CD4-positive, alpha-beta T cell (primary cell): Measurements from ENCODE around the gene CCN5. TPM values are rescaled to one million over a fixed set of nuclear protein-coding genes. Genes with fewer than 3 reads are reported as not detected.

Experiments used
- ATAC-seq: fragments of 200-7000 bp; cut with Tn5 transposase; one replicate; pipeline ENCODE4 v1.10.0; 2022; ENCODE audit warnings: mild to moderate bottlenecking; ENCODE audit not compliant: poor library complexity
- CTCF ChIA-PET: fragments of 350-600 bp; sonication (Branson Sonifier 250); formaldehyde crosslinking; loops from one replicate; lab custom pipeline; 2021; ENCODE audit warnings: antibody characterized with exemption, inconsistent platforms; lab: Charles Lee
- POLR2A ChIA-PET: fragments of 350-600 bp; sonication (Branson Sonifier 250); formaldehyde crosslinking; loops from one replicate; lab custom pipeline; 2021; ENCODE audit warnings: antibody characterized with exemption, inconsistent platforms; lab: Charles Lee
- DNase-seq, 14 experiments: peaks; one replicate each; pipeline ENCODE4 v3.0.0-alpha.2; 2013 to 2020; ENCODE audit warnings: mixed read lengths in 2 of 14
- H3K27ac ChIP-seq, 2 donors: one replicate each; pipeline versions ENCODE4 v1.5.1 to v1.7.0; 2013; ENCODE audit warnings: low read length in 2 of 2, low read depth in 1 of 2, mild to moderate bottlenecking in 1 of 2
- H3K27me3 ChIP-seq, 2 experiments: 1 replicate in 1 of 2; 2 replicates in 1 of 2; pipeline versions ENCODE4 v1.6.1 to v1.7.0; 2013; ENCODE audit warnings: low read length in 2 of 2, control low read depth in 1 of 2, mild to moderate bottlenecking in 1 of 2, moderate library complexity in 1 of 2; ENCODE audit not compliant: insufficient read depth in 2 of 2, control insufficient read depth in 1 of 2
- H3K36me3 ChIP-seq: one replicate; pipeline ENCODE4 v1.6.1; 2013; ENCODE audit warnings: low read length, control low read depth; ENCODE audit not compliant: insufficient read depth
- H3K4me1 ChIP-seq: one replicate; pipeline ENCODE4 v1.6.1; 2013; ENCODE audit warnings: low read length, control low read depth; ENCODE audit not compliant: insufficient read depth
- H3K4me3 ChIP-seq: one replicate; pipeline ENCODE4 v1.5.1; 2013; ENCODE audit warnings: mild to moderate bottlenecking, low read length, moderate library complexity
- H3K9me3 ChIP-seq, 2 experiments: 1 replicate in 1 of 2; 2 replicates in 1 of 2; pipeline versions ENCODE4 v1.6.1 to v1.7.0; 2013; ENCODE audit warnings: low read length in 2 of 2, mild to moderate bottlenecking in 2 of 2, control low read depth in 1 of 2, moderate library complexity in 1 of 2; ENCODE audit not compliant: control insufficient read depth in 1 of 2, insufficient read depth in 1 of 2
- H3K27ac Mint-ChIP-seq: one replicate; pipeline ENCODE4 v1.8.0; 2020; ENCODE audit warnings: mixed read lengths
- H3K27me3 Mint-ChIP-seq: one replicate; pipeline ENCODE4 v1.8.0; 2021; ENCODE audit warnings: mixed read lengths
- H3K36me3 Mint-ChIP-seq: one replicate; pipeline ENCODE4 v1.8.0; 2021; ENCODE audit warnings: low read depth, mixed read lengths
- H3K4me1 Mint-ChIP-seq: one replicate; pipeline ENCODE4 v1.8.0; 2021; ENCODE audit warnings: low read depth, mixed read lengths
- H3K4me3 Mint-ChIP-seq: one replicate; pipeline ENCODE4 v1.8.0; 2020; ENCODE audit warnings: mild to moderate bottlenecking, mixed read lengths
- H3K9me3 Mint-ChIP-seq: one replicate; pipeline ENCODE4 v1.8.0; 2020; ENCODE audit warnings: mixed read lengths
- intact Hi-C, 2 experiments: fragments of 100-400 bp; cut with DNase I in 1 of 2; cut with micrococcal nuclease in 1 of 2; formaldehyde crosslinking; loops; one replicate each; pipeline versions ENCODE4 v1.15.1 to v1.9.0; 2023 to 2025; cut with DNase I, micrococcal nuclease
- total RNA-seq, 174 experiments: library from RNA in 2 of 174; stranded (reverse) in 2 of 174; gene quantifications; one replicate each; pipeline ENCODE4 v1.2.3 and lab custom pipeline; 2021 to 2026
- TF ChIP-seq, protein P1 (sequence below): fragments of 200-600 bp; IDR thresholded peaks from one replicate; pipeline ENCODE4 v1.8.0; 2022; ENCODE audit warnings: antibody characterized with exemption, mild to moderate bottlenecking

The CCN5 gene
- total RNA-seq, 2 experiments from 2014 or later, result not detected

DNA sequence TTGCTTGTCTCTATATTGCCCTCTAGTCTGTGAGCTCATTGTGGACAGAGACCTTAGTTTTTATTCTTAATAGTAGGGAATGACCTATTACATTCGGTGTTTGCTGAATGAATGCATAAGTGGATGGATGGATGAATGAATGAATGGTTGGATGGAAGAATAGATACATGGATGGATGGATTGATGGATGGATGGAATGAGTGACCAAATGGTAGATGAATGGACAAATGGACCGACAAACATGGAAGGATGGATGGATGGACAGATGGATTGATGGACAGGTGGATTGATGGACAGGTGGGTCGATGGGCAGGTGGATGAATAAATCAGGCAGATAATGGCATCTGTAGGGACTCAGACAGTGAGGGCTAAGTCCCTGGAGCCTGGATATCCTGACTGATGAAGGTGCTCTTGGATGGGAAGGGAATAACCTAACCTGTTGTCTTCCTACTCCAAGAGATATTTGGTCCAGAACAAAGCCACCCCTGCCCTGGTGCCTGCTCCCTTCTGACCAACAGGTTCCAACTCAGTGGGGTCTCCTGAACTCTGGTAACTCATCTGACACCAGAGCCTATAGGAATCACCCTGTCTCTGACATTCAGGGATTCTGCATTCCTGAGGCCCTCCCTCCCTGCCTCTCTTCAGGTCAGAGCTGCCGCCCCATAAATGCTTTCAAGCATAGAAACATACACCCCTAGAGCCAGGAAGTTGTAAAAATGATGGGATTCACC lies 9.6 kb upstream of the CCN5 start:
- intact Hi-C loops, result no loop called here
- Histone ChIP-seq H3K4me3 (no peak overlapping the region), H3K27me3 (no peaks in the 10 kb centered on the region), H3K9me3 (no peaks in the 10 kb centered on the region), H3K4me1 (no peaks in the 10 kb centered on the region), H3K27ac (no peak overlapping the region), H3K36me3 (no peaks in the 10 kb centered on the region)
- no peaks in the 10 kb centered on the region for H3K36me3 Mint-ChIP-seq
- DNase-seq, result no peak
- CTCF ChIA-PET, result no interaction called here
- H3K27me3 Mint-ChIP-seq, result no peaks in the 10 kb centered on the region
- H3K9me3 Mint-ChIP-seq, result no peaks in the 10 kb centered on the region
- H3K4me3 Mint-ChIP-seq, result no peak overlapping the region
- POLR2A ChIA-PET, result no interaction called here
- no peak overlapping the region for H3K27ac Mint-ChIP-seq
- no peaks in the 10 kb centered on the region for H3K4me1 Mint-ChIP-seq
- TF ChIP-seq, protein P1, sequence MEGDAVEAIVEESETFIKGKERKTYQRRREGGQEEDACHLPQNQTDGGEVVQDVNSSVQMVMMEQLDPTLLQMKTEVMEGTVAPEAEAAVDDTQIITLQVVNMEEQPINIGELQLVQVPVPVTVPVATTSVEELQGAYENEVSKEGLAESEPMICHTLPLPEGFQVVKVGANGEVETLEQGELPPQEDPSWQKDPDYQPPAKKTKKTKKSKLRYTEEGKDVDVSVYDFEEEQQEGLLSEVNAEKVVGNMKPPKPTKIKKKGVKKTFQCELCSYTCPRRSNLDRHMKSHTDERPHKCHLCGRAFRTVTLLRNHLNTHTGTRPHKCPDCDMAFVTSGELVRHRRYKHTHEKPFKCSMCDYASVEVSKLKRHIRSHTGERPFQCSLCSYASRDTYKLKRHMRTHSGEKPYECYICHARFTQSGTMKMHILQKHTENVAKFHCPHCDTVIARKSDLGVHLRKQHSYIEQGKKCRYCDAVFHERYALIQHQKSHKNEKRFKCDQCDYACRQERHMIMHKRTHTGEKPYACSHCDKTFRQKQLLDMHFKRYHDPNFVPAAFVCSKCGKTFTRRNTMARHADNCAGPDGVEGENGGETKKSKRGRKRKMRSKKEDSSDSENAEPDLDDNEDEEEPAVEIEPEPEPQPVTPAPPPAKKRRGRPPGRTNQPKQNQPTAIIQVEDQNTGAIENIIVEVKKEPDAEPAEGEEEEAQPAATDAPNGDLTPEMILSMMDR, result no peak
- ATAC-seq, result no peak

DNA sequence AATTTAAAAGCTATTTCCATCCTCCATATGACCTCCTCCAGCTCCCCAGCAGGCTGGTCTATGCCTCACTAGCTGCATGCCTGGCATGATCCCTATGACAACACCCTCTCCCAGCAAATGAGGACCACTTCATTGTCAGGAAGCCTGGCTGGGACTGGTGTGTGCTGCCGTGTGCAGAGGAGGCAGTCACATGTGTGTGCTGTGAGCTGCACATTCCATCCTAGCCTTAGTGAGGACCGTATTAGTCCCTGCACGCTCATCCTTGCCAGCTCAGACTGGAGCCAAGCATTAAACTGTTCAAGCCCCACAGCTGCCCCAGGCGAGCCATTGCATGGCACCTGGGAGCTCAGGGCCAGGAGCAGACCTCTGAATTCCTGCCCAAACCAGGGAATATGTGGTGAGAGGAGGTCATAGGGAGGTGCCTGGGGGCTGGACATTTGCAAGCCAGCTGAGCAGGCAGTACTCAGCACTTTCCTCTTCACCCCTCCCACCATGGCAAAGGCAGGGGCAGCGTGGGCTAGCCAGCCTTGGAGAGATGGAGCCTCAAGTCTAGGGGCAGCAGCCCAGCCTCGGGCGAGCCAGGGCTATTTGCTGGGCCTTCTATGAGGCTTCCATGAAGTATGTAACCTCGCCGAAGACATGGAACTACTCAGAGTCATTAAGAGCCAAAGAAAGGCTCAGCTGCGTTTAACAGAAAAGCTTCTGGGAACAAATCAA lies 8.7 kb upstream of the CCN5 start:
- ChIA-PET CTCF (no interaction called here), POLR2A (no interaction called here)
- Mint-ChIP-seq H3K9me3 (no peaks in the 10 kb centered on the region), H3K4me3 (no peak overlapping the region), H3K4me1 (no peaks in the 10 kb centered on the region), H3K27me3 (no peaks in the 10 kb centered on the region), H3K27ac (no peak overlapping the region), H3K36me3 (no peaks in the 10 kb centered on the region)
- Histone ChIP-seq H3K27me3 (no peaks in the 10 kb centered on the region), H3K36me3 (no peaks in the 10 kb centered on the region), H3K4me3 (no peak overlapping the region), H3K4me1 (no peaks in the 10 kb centered on the region), H3K27ac (no peak overlapping the region), H3K9me3 (no peaks in the 10 kb centered on the region)
- intact Hi-C loops, result no loop called here
- ATAC-seq (no peak), DNase-seq (no peak)
- TF ChIP-seq, protein P1, result no peak

DNA sequence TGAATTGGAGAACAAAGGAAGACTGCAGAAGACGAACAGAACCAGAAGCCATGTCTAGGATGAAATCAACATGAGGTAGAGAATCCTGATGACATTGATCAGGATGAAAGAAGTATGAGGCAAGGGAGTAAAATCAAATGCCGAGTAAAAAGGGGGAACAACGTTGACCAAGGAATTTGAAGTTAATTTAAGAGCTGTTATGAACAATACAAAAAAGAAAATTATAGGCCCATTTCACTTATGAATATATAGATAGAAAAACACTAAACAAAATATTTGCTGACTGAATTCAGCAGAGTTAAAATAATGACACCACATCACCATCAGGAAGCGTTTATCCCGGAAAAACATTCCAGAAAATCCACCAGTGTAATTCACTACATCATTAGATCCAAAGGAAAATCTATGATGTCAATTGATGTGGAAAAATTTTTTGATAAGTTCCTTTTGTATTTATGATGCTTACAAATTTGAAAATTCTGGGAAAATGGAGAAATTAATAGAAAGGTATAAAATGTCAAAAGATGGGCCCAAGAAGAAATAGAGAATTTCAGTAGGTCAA lies 8.1 kb upstream of the CCN5 start:
- no peak overlapping the region for H3K4me3 ChIP-seq
- no peaks in the 10 kb centered on the region for H3K27me3 ChIP-seq
- TF ChIP-seq, protein P1, result no peak
- H3K36me3 ChIP-seq, result no peaks in the 10 kb centered on the region
- ChIA-PET CTCF (no interaction called here), POLR2A (no interaction called here)
- Mint-ChIP-seq H3K4me1 (no peaks in the 10 kb centered on the region), H3K27ac (no peak overlapping the region), H3K9me3 (no peaks in the 10 kb centered on the region), H3K36me3 (no peaks in the 10 kb centered on the region), H3K4me3 (no peak overlapping the region), H3K27me3 (no peaks in the 10 kb centered on the region)
- intact Hi-C loops, result no loop called here
- DNase-seq (no peak), ATAC-seq (no peak)
- no peaks in the 10 kb centered on the region for H3K9me3 ChIP-seq
- no peaks in the 10 kb centered on the region for H3K4me1 ChIP-seq
- no peak overlapping the region for H3K27ac ChIP-seq
